Ovary (tissue), 9 donors: Measurements from ENCODE around the gene AZU1. TPM values are rescaled to one million over a fixed set of nuclear protein-coding genes. Genes with fewer than 3 reads are reported as not detected.

Experiments used
- DNase-seq, 5 donors: peaks; one replicate each; pipeline ENCODE4 v3.0.0-alpha.2; 2019 to 2020
- H3K27ac ChIP-seq, 2 donors: fragments of 200-600 bp; one replicate each; pipeline versions ENCODE4 v1.5.1 to v1.8.0; 2019 to 2022
- H3K27me3 ChIP-seq: fragments of 200-600 bp; one replicate; pipeline ENCODE4 v1.8.0; 2022
- H3K36me3 ChIP-seq: fragments of 200-600 bp; sonication (generic); one replicate; pipeline ENCODE4 v1.5.1; 2019
- H3K4me1 ChIP-seq: one replicate; pipeline ENCODE4 v1.8.1; 2013; ENCODE audit warnings: mild to moderate bottlenecking, moderate library complexity; ENCODE audit not compliant: insufficient read depth
- H3K4me3 ChIP-seq: fragments of 200-600 bp; sonication (generic); one replicate; pipeline ENCODE4 v1.5.1; 2017
- H3K9me3 ChIP-seq, 2 donors: fragments of 200-600 bp in 1 of 2; sonication (generic) in 1 of 2; one replicate each; pipeline versions ENCODE4 v1.5.1 to v1.8.1; 2013 to 2019; ENCODE audit warnings: mild to moderate bottlenecking in 1 of 2, moderate library complexity in 1 of 2
- CTCF ChIP-seq, 3 donors: fragments of 450-650 bp in 2 of 3; fragments of 200-600 bp in 1 of 3; IDR thresholded peaks; one replicate each; pipeline versions ENCODE4 v1.5.1 to v1.8.0; 2016 to 2022; ENCODE audit warnings: antibody characterized with exemption in 3 of 3, mild to moderate bottlenecking in 1 of 3
- EP300 ChIP-seq: sonication (generic); formaldehyde crosslinking; IDR thresholded peaks from one replicate; pipeline ENCODE4 v1.6.1; 2017; ENCODE audit warnings: antibody characterized with exemption
- POLR2A ChIP-seq: fragments of 450-650 bp; IDR thresholded peaks from one replicate; pipeline ENCODE4 v1.6.1; 2017; ENCODE audit warnings: antibody characterized with exemption, mild to moderate bottlenecking, moderate library complexity
- WGBS, 3 donors: extraction: QIAGEN DNeasy Blood & Tissue Kit in 1 of 3; methylation state at CpG; one replicate each; pipeline versions ENCODE4 v1.1.5 to v1.1.7; 2013 to 2017; 5-methylcytosine and 5-hydroxymethylcytosine counted together
- intact Hi-C, 4 donors: fragments of 100-400 bp; cut with DNase I; formaldehyde crosslinking; loops; one replicate each; pipeline versions ENCODE4 v1.11.0 to v1.15.1; 2022 to 2023
- polyA plus RNA-seq, 2 donors: library from polyadenylated mRNA; stranded (reverse); fragments of 200-250 nt in 1 of 2; fragments of 350-450 nt in 1 of 2; fragmentation: Illumina TruSeq in 1 of 2; extraction: RNeasy Lipid Tissue Mini Kit (QIAGEN cat#74804) in 1 of 2; gene quantifications; one replicate each; pipeline ENCODE4 v1.2.3, GENCODE V29; 2013 to 2014
- total RNA-seq, 7 donors: library from RNA; depleted of rRNA in 2 of 7; stranded (reverse); fragments of >200 nt in 2 of 7; fragmentation: NEBNext Ultra II Directional in 3 of 7; extraction: Animal tissue kit (Norgen Biotek cat#: 25700) in 3 of 7; gene quantifications; one replicate each; pipeline versions ENCODE4 v1.1.0 to v1.2.4, GENCODE V29; 2016 to 2023
- donor health status: DM: no; HTN: no; CAD: no; lungs with moderate emphysema.
- donor health status: DM: no; HTN: no; CAD: no.
- donor health status: Bipolar disorder and iron deficiency.
- donor health status: DM: yes; HTN: yes; CAD: no.
- donor health status: DM: no; HTN: no; CAD: no.
- donor health status: DM: yes; HTN: yes; CAD: no.

AZU1 gene
- total and polyA plus RNA-seq, 9 donors = 0.11 to 1.0 TPM; not detected in 7

GRCh38 chr19:803686-804418 lies 23.8 kb upstream of the AZU1 start:
- Histone ChIP-seq H3K9me3 (no peaks in the 10 kb centered on the region), H3K4me1 (peaks cover 37% of the 10 kb centered on the region), H3K4me3 (no peak overlapping the region), H3K36me3 (no peaks in the 10 kb centered on the region), H3K27ac (no peak overlapping the region), H3K27me3 (no peaks in the 10 kb centered on the region)
- DNase-seq = peak in 1 of 5 donors; percentile 26
- intact Hi-C loops = no loop called here
- TF ChIP-seq POLR2A (no peak), CTCF (IDR thresholded peaks at IDR 0.05) (no peak), EP300 (no peak)
- 73 to 81% (median 77%) methylated on average over 31 of the region's 31 CpGs for WGBS, 3 donors

- DNase-seq = peak in 1 of 5 donors; percentile 21
- no peaks in the 10 kb centered on the region for H3K27me3 ChIP-seq
- no peak overlapping the region for H3K27ac ChIP-seq
- H3K4me3 ChIP-seq = no peak overlapping the region
- H3K4me1 ChIP-seq = peaks cover 30% of the 10 kb centered on the region
- H3K36me3 ChIP-seq = no peaks in the 10 kb centered on the region
- TF ChIP-seq CTCF (IDR thresholded peaks at IDR 0.05) (no peak), POLR2A (no peak), EP300 (no peak)
- whole genome bisulfite sequencing, 3 donors = 85 to 88% (median 86%) methylated on average over 52 to 53 of the region's 53 CpGs
- H3K9me3 ChIP-seq = no peaks in the 10 kb centered on the region
- intact Hi-C loops = no loop called here
These were observed 23.0 kb upstream of the AZU1 start for GRCh38 chr19:804419-805165.

GRCh38 chr19:805166-805551 lies 22.5 kb upstream of the AZU1 start:
- H3K4me1 ChIP-seq = peaks cover 27% of the 10 kb centered on the region
- H3K36me3 ChIP-seq = no peaks in the 10 kb centered on the region
- H3K27me3 ChIP-seq = no peaks in the 10 kb centered on the region
- 84 to 91% (median 86%) methylated on average over 29 to 33 of the region's 33 CpGs for WGBS, 3 donors
- intact Hi-C loops = no loop called here
- no peak for TF ChIP-seq POLR2A
- no peak for TF ChIP-seq CTCF (IDR thresholded peaks at IDR 0.05)
- TF ChIP-seq EP300 = no peak
- H3K27ac ChIP-seq = no peak overlapping the region
- peak in 1 of 5 donors; percentile 22 for DNase-seq
- H3K9me3 ChIP-seq = no peaks in the 10 kb centered on the region
- H3K4me3 ChIP-seq = no peak overlapping the region

GRCh38 chr19:805600-806550 lies 21.8 kb upstream of the AZU1 start:
- Histone ChIP-seq H3K4me3 (no peak overlapping the region), H3K27me3 (no peaks in the 10 kb centered on the region), H3K4me1 (peaks cover 22% of the 10 kb centered on the region), H3K9me3 (no peaks in the 10 kb centered on the region), H3K27ac (no peak overlapping the region), H3K36me3 (no peaks in the 10 kb centered on the region)
- intact Hi-C loops = no loop called here
- 83 to 89% (median 85%) methylated on average over 89 to 93 of the region's 93 CpGs for WGBS, 3 donors
- DNase-seq = peak in 2 of 5 donors; percentile 8 to 30
- no peak for TF ChIP-seq EP300
